Endodermal cell (in vitro differentiated cells): ENCODE measurements around the gene SLC14A1. TPM values are rescaled to one million over a fixed set of nuclear protein-coding genes. Genes with fewer than 3 reads are reported as not detected.
A peak's percentile ranks its signal among the peaks of the same experiment; 100 is the strongest.
"Not testable (repeated sequence)": the region's sequence is repeated elsewhere in the genome, so short reads cannot be mapped to it uniquely, and the experiment has no call there.

Experiments
- DNase-seq: peaks from one replicate; pipeline ENCODE4 v3.0.0-alpha.2; 2017
- H3K27ac ChIP-seq: 2 replicates; pipeline ENCODE4 v1.5.1; 2013; ENCODE audit warnings: mild to moderate bottlenecking, low read depth, low read length, moderate library complexity
- H3K27me3 ChIP-seq: 2 replicates; pipeline ENCODE4 v1.6.1; 2013; ENCODE audit warnings: mild to moderate bottlenecking, low read length, moderate library complexity; ENCODE audit not compliant: insufficient read depth, control insufficient read depth, poor library complexity, severe bottlenecking
- H3K36me3 ChIP-seq: 2 replicates; pipeline ENCODE4 v1.7.0; 2013; ENCODE audit warnings: mild to moderate bottlenecking, low read length, moderate library complexity; ENCODE audit not compliant: control insufficient read depth, insufficient read depth
- H3K4me1 ChIP-seq: one replicate; pipeline ENCODE4 v1.7.0; 2013; ENCODE audit warnings: low read length; ENCODE audit not compliant: control insufficient read depth, insufficient read depth
- H3K4me3 ChIP-seq: 2 replicates; pipeline ENCODE4 v1.5.1; 2013; ENCODE audit warnings: mild to moderate bottlenecking, low read length, moderate library complexity
- H3K9ac ChIP-seq: 2 replicates; pipeline ENCODE4 v1.6.1; 2013; ENCODE audit warnings: mild to moderate bottlenecking, low read length, moderate library complexity; ENCODE audit not compliant: poor library complexity, severe bottlenecking; ENCODE audit errors: extremely low read depth
- H3K9me3 ChIP-seq: 2 replicates; pipeline ENCODE4 v1.6.1; 2013; ENCODE audit warnings: mild to moderate bottlenecking, low read length, moderate library complexity; ENCODE audit not compliant: control insufficient read depth
- H3K27ac Mint-ChIP-seq: 2 replicates; pipeline ENCODE4 v1.8.0; 2020; ENCODE audit warnings: mixed read lengths
- H3K27me3 Mint-ChIP-seq: 2 replicates; pipeline ENCODE4 v1.8.0; 2021; ENCODE audit warnings: mild to moderate bottlenecking, mixed read lengths; ENCODE audit not compliant: insufficient read depth
- H3K36me3 Mint-ChIP-seq: 2 replicates; pipeline ENCODE4 v1.8.0; 2020; ENCODE audit warnings: low read depth, mixed read lengths
- H3K4me1 Mint-ChIP-seq: 2 replicates; pipeline ENCODE4 v1.8.0; 2020; ENCODE audit warnings: mixed read lengths
- H3K4me3 Mint-ChIP-seq: 2 replicates; pipeline ENCODE4 v1.8.0; 2020; ENCODE audit warnings: mild to moderate bottlenecking, moderate library complexity, mixed read lengths
- H3K9me3 Mint-ChIP-seq: 2 replicates; pipeline ENCODE4 v1.8.0; 2020; ENCODE audit warnings: mild to moderate bottlenecking, mixed read lengths
- CTCF ChIP-seq: fragments of 200-600 bp; sonication (generic); conservative IDR thresholded peaks from 2 replicates; pipeline ENCODE4 v1.5.0; 2021; ENCODE audit warnings: antibody characterized with exemption, mild to moderate bottlenecking
- WGBS, 2 experiments: methylation state at CpG; one replicate each; pipeline versions ENCODE4 v1.1.5 to v1.1.7; 2013; ENCODE audit warnings: missing lambda C conversion rate in 2 of 2, mixed read lengths in 1 of 2; ENCODE audit not compliant: insufficient coverage in 1 of 2, insufficient read length in 1 of 2; 5-methylcytosine and 5-hydroxymethylcytosine counted together
- total RNA-seq, 2 donors: library from RNA; stranded (reverse); fragmentation: NEBNext Ultra II Directional in 1 of 2; extraction: Animal tissue kit (Norgen Biotek cat#: 25700) in 1 of 2; gene quantifications; 2 replicates in 1 of 2; 3 replicates in 1 of 2; pipeline ENCODE4 v1.2.1, GENCODE V29; 2021

The SLC14A1 gene
- total RNA-seq, 2 donors from 2014 or later = not detected

DNA sequence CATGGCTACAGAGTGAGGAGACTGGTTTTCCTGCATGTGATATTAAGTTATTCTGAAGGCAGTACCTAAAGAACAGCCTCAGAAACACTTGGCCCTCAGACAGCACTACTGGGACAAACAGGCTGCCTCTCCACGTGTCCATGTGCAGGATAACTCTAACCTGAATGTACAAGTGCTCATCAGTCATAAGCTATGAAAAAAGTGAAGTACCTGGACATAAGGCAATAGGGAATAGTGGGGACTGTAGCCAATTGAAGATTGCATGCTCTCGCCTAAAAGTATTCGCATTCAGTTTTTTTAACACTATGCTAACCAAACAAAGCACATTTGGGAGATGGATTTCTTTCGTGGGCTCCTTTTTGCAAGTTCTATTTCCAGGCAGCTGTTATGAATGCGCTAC, 33.0 kb downstream of the SLC14A1 start:
- Histone ChIP-seq H3K9ac (no peak overlapping the region), H3K9me3 (peaks cover 4% of the 10 kb centered on the region), H3K27me3 (no peaks in the 10 kb centered on the region), H3K4me3 (no peak overlapping the region), H3K36me3 (no peaks in the 10 kb centered on the region), H3K4me1 (no peaks in the 10 kb centered on the region), H3K27ac (no peak overlapping the region)
- Mint-ChIP-seq H3K9me3 (peaks cover 25% of the 10 kb centered on the region), H3K27me3 (peaks cover 6% of the 10 kb centered on the region), H3K4me1 (peaks cover 4% of the 10 kb centered on the region), H3K27ac (no peak overlapping the region), H3K4me3 (no peak overlapping the region), H3K36me3 (no peaks in the 10 kb centered on the region)
- TF ChIP-seq CTCF = no peak
- WGBS, 2 experiments = 91 to 95% methylated on average over 4 to 5 of the region's 5 CpGs
- no peak for DNase-seq

DNA sequence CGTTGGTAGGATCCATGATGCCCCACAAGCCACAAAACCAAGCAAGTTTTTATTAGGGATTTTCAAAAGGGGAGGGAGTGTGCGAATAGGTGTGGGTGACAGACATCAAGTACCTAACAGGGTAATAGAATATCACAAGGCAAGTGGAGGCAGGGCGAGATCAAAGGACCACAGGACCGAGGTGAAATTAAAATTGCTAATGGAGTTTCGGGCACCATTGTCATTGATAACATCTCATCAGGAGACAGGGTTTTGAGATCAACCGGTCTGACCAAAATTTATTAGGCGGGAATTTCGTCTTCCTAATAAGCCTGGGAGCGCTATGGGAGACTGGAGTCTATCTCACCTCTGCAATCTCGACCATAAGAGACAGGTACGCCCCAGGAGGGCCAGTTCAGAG, 33.7 kb downstream of the SLC14A1 start:
- H3K27me3 ChIP-seq, DNase-seq, H3K27ac ChIP-seq, H3K4me3 ChIP-seq, H3K4me1 Mint-ChIP-seq, H3K36me3 Mint-ChIP-seq, H3K36me3 ChIP-seq, H3K27ac Mint-ChIP-seq, H3K9me3 ChIP-seq, H3K4me1 ChIP-seq, H3K9ac ChIP-seq, H3K4me3 Mint-ChIP-seq, H3K27me3 Mint-ChIP-seq: not testable (repeated sequence)
- peaks cover 25% of the 10 kb centered on the region for H3K9me3 Mint-ChIP-seq
- 48 to 58% methylated on average over 4 to 11 of the region's 11 CpGs for WGBS, 2 experiments

- 20 to 35% methylated on average over 1 to 5 of the region's 5 CpGs for WGBS, 2 experiments
- TF ChIP-seq CTCF = no peak
- peaks cover 4% of the 10 kb centered on the region for H3K4me1 Mint-ChIP-seq
- Histone ChIP-seq H3K4me1 (no peaks in the 10 kb centered on the region), H3K27ac (no peak overlapping the region), H3K9me3 (peaks cover 4% of the 10 kb centered on the region), H3K27me3 (no peaks in the 10 kb centered on the region), H3K36me3 (no peaks in the 10 kb centered on the region), H3K9ac (no peak overlapping the region), H3K4me3 (no peak overlapping the region)
- no peak overlapping the region for H3K4me3 Mint-ChIP-seq
- H3K9me3 Mint-ChIP-seq = peaks cover 25% of the 10 kb centered on the region
- H3K27ac Mint-ChIP-seq = no peak overlapping the region
- H3K36me3 Mint-ChIP-seq = no peaks in the 10 kb centered on the region
- H3K27me3 Mint-ChIP-seq = no peaks in the 10 kb centered on the region
- DNase-seq = peak; percentile 59
Observed at GRCh38 chr18:45760462-45761036, 36.6 kb downstream of the SLC14A1 start.
